Panc1 (cell line): ENCODE data around the gene SCO2.

Experiments
- POLR2AphosphoS5 ChIP-seq: IDR thresholded peaks from 2 replicates; pipeline ENCODE4 v1.6.1; 2012; ENCODE audit warnings: mild to moderate bottlenecking, low read depth, low read length, moderate library complexity
- REST ChIP-seq, 2 experiments: IDR thresholded peaks; 2 replicates each; pipeline ENCODE4 v1.6.1; 2011 to 2012; ENCODE audit warnings: low read depth in 2 of 2, control low read depth in 1 of 2, low read length in 1 of 2, mild to moderate bottlenecking in 1 of 2, moderate library complexity in 1 of 2; ENCODE audit not compliant: insufficient read depth in 1 of 2
- TCF7L2 ChIP-seq: IDR thresholded peaks from 2 replicates; pipeline ENCODE4 v1.6.1; 2011; ENCODE audit warnings: mild to moderate bottlenecking, low read depth, low read length, inconsistent platforms
- TF ChIP-seq, protein P1 (sequence below): fragments of 450-650 bp; IDR thresholded peaks from 2 replicates; pipeline ENCODE4 v1.5.1; 2017; ENCODE audit warnings: mild to moderate bottlenecking

GRCh38 chr22:50564289-50564688 is 38.9 kb upstream of the SCO2 start:
- TF ChIP-seq, protein P1, sequence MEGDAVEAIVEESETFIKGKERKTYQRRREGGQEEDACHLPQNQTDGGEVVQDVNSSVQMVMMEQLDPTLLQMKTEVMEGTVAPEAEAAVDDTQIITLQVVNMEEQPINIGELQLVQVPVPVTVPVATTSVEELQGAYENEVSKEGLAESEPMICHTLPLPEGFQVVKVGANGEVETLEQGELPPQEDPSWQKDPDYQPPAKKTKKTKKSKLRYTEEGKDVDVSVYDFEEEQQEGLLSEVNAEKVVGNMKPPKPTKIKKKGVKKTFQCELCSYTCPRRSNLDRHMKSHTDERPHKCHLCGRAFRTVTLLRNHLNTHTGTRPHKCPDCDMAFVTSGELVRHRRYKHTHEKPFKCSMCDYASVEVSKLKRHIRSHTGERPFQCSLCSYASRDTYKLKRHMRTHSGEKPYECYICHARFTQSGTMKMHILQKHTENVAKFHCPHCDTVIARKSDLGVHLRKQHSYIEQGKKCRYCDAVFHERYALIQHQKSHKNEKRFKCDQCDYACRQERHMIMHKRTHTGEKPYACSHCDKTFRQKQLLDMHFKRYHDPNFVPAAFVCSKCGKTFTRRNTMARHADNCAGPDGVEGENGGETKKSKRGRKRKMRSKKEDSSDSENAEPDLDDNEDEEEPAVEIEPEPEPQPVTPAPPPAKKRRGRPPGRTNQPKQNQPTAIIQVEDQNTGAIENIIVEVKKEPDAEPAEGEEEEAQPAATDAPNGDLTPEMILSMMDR: no peak
- TF ChIP-seq REST (IDR thresholded peaks at IDR 0.05; ENCODE audit: insufficient read depth in 1 of 2, low read depth in 2 of 2, low read length in 1 of 2) (no peak), POLR2AphosphoS5 (no peak), TCF7L2 (no peak)
